Measurements from ENCODE around the gene TNKS1BP1.

DNA sequence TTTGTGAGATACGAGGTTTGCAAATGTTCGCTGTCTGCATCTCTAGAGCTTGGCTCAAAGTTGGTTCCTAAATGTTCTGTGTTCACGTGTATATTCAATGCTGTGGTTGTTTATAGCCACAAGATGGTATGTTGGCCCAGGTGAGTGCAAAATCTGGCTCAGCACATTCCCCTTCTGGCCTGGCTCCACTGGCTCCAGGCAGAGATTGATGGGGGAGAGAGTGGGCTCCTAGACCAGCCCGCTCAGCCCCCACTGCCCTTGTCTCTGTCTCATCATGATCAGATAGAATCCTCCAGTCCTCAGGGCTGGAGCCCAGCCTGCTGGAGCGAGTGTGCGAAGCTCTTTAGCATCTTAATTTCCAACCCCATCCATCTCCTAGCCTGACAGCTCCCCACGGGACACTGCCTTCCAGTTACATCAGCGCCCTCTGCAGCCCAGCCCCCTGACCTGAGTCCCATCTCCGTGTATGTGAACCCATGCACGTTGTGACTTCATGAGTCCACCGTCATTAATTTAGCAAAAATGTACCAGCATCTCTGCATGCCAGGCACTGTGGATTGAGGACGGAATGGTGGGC is 15.4 kb upstream of the TNKS1BP1 start:
- TF ChIP-seq, protein P1, sequence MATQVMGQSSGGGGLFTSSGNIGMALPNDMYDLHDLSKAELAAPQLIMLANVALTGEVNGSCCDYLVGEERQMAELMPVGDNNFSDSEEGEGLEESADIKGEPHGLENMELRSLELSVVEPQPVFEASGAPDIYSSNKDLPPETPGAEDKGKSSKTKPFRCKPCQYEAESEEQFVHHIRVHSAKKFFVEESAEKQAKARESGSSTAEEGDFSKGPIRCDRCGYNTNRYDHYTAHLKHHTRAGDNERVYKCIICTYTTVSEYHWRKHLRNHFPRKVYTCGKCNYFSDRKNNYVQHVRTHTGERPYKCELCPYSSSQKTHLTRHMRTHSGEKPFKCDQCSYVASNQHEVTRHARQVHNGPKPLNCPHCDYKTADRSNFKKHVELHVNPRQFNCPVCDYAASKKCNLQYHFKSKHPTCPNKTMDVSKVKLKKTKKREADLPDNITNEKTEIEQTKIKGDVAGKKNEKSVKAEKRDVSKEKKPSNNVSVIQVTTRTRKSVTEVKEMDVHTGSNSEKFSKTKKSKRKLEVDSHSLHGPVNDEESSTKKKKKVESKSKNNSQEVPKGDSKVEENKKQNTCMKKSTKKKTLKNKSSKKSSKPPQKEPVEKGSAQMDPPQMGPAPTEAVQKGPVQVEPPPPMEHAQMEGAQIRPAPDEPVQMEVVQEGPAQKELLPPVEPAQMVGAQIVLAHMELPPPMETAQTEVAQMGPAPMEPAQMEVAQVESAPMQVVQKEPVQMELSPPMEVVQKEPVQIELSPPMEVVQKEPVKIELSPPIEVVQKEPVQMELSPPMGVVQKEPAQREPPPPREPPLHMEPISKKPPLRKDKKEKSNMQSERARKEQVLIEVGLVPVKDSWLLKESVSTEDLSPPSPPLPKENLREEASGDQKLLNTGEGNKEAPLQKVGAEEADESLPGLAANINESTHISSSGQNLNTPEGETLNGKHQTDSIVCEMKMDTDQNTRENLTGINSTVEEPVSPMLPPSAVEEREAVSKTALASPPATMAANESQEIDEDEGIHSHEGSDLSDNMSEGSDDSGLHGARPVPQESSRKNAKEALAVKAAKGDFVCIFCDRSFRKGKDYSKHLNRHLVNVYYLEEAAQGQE (IDR thresholded peaks at IDR 0.05; ENCODE audit: unreplicated experiment): no peak
- TF ChIP-seq, protein P2, sequence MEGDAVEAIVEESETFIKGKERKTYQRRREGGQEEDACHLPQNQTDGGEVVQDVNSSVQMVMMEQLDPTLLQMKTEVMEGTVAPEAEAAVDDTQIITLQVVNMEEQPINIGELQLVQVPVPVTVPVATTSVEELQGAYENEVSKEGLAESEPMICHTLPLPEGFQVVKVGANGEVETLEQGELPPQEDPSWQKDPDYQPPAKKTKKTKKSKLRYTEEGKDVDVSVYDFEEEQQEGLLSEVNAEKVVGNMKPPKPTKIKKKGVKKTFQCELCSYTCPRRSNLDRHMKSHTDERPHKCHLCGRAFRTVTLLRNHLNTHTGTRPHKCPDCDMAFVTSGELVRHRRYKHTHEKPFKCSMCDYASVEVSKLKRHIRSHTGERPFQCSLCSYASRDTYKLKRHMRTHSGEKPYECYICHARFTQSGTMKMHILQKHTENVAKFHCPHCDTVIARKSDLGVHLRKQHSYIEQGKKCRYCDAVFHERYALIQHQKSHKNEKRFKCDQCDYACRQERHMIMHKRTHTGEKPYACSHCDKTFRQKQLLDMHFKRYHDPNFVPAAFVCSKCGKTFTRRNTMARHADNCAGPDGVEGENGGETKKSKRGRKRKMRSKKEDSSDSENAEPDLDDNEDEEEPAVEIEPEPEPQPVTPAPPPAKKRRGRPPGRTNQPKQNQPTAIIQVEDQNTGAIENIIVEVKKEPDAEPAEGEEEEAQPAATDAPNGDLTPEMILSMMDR (conservative IDR thresholded peaks at IDR 0.05; ENCODE audit: low read depth in 2 of 2): peak; percentile 58 to 73
- TF ChIP-seq JUNB (IDR thresholded peaks at IDR 0.05; ENCODE audit: unreplicated experiment): no peak
- TF ChIP-seq, protein P3, sequence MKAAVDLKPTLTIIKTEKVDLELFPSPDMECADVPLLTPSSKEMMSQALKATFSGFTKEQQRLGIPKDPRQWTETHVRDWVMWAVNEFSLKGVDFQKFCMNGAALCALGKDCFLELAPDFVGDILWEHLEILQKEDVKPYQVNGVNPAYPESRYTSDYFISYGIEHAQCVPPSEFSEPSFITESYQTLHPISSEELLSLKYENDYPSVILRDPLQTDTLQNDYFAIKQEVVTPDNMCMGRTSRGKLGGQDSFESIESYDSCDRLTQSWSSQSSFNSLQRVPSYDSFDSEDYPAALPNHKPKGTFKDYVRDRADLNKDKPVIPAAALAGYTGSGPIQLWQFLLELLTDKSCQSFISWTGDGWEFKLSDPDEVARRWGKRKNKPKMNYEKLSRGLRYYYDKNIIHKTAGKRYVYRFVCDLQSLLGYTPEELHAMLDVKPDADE (IDR thresholded peaks at IDR 0.05): no peak
- TF ChIP-seq EZH2 (IDR thresholded peaks at IDR 0.05; ENCODE audit: low read depth, unreplicated experiment): no peak
- no peak for TF ChIP-seq EZH2phosphoT487 (IDR thresholded peaks at IDR 0.05; ENCODE audit: unreplicated experiment)
- TF ChIP-seq POLR2AphosphoS5 (IDR thresholded peaks at IDR 0.05; ENCODE audit: low read depth): no peak
- no peak for TF ChIP-seq ZNF114 (CRISPR knock-in tag; IDR thresholded peaks at IDR 0.05)
- no peak for TF ChIP-seq CREB1 (CRISPR knock-in tag; IDR thresholded peaks at IDR 0.05; ENCODE audit: low read depth)

Data from GM23338 (cell line).